Measurements from ENCODE around the gene SH2D1A.

Gene SH2D1A

DNA sequence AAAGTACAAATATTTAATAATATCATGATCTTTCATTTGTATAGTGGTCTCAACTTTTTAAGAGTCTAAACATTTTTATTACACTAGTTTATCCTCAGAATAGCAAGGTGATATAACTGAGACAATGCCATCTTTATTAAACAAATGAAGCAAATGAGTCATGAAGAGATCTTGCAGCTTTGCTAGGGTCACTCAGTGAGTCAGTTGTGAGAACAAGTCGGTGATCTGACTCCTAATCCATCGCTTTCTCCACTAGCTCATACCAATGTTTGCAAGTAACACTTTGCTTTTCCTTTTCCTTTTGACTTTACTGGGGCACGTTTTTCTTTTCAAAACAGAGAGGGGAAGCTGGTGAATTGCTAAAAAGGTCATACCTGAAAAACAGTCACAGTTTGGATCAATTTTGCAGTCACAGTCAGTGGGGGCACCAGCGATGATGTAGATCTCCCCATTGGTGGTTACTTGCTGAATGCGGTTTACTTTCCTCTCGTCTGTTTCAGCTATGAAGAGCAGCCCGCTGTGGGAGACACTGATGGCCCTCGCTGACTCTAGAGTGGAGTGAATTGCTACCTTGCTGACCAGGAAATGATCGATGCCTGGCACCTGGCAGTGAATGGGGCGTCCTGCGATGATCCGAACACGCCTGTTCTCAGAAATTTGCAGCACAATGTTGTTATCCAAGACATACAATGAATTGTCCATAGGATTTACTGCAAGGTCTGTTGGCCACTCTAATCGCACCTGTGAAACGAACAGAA lies 75.7 kb downstream of the SH2D1A start:
- no peak overlapping the region for H3K4me3 ChIP-seq (ENCODE audit: low read depth, low read length)
- TF ChIP-seq, protein P1, sequence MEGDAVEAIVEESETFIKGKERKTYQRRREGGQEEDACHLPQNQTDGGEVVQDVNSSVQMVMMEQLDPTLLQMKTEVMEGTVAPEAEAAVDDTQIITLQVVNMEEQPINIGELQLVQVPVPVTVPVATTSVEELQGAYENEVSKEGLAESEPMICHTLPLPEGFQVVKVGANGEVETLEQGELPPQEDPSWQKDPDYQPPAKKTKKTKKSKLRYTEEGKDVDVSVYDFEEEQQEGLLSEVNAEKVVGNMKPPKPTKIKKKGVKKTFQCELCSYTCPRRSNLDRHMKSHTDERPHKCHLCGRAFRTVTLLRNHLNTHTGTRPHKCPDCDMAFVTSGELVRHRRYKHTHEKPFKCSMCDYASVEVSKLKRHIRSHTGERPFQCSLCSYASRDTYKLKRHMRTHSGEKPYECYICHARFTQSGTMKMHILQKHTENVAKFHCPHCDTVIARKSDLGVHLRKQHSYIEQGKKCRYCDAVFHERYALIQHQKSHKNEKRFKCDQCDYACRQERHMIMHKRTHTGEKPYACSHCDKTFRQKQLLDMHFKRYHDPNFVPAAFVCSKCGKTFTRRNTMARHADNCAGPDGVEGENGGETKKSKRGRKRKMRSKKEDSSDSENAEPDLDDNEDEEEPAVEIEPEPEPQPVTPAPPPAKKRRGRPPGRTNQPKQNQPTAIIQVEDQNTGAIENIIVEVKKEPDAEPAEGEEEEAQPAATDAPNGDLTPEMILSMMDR (IDR thresholded peaks at IDR 0.05; ENCODE audit: low read depth, low read length) = no peak
